GM18873 (cell line): ENCODE data around the gene PRSS22.
A peak's percentile ranks its signal among the peaks of the same experiment; 100 is the strongest.
"Not testable (repeated sequence)": the region's sequence is repeated elsewhere in the genome, so short reads cannot be mapped to it uniquely, and the experiment has no call there.

Source experiments
- ATAC-seq: cut with Tn5 transposase; IDR thresholded peaks from one replicate; pipeline ENCODE4 v1.9.1; 2021; ENCODE audit warnings: mild to moderate bottlenecking, moderate library complexity, moderate number of reproducible peaks; ENCODE audit not compliant: unreplicated experiment, low FRiP score

Gene PRSS22

GRCh38 chr16:2857451-2858244, at the start of gene PRSS22:
Gene PRSS22, minus strand, starts transcription at chr16:2858170. Its CDS starts 66 bp downstream, at chr16:2858104.
- no peak for ATAC-seq

- not testable (repeated sequence) for ATAC-seq
These were observed 49.2 kb upstream of the PRSS22 start for GRCh38 chr16:2907084-2907753.

DNA sequence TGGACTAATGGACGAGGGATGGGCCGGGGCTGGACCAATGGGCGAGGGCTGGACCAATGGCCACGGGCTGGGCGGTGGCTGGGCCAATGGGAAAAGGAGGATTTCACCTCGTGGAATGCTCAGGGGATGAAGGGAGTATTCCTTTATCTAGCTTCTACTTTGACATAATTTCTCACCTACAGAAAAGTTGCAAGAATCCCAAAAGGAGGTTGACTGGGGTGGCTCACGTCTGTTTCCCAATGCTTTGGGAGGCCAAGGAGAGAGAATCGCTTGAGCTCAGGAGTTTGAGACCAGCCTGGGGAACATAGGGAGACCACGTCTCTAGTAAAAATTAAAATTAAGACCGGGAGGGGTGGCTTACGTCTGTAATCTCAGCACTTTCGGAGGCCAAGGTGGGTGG, 48.0 kb upstream of the PRSS22 start:
- ATAC-seq: no peak

DNA sequence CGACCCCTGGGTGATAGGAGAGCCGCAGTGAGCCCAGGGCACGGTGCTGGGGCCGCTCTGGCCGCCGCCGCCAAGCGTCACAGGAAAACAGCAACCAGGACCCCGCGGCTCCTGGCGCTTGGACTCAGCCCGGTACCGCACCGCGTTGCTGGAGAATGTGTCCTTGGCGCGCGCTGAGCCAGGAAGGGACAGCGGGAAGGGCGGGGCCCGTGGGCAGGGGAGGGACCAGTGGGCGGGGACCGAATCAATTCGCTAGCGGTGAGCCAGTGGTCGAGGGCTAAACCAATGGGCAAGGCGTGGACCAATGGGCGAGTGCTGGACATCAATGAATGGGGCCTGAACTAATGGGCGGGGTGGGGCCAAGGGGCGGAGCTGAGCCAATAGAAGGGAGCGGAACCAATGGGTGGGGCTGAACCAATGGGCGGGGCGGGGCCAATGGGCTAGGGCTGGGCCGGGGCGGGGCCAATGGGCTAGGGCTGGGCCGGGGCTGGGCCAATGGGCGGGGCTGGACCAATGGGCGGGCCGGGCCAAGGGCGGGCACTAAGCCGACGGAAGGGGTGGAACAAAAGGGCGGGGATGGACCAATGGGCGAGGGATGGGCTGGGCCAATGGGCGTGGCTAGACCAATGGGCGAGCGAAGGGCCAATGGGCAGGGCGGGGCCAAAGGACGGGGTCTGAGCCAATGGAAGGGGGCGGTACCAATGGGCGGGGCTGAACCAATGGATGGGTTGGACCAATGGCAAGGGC, 47.4 kb upstream of the PRSS22 start:
- ATAC-seq: peak; percentile 52

GRCh38 chr16:2904922-2905240, 46.9 kb upstream of the PRSS22 start:
- peak; percentile 21 for ATAC-seq

DNA sequence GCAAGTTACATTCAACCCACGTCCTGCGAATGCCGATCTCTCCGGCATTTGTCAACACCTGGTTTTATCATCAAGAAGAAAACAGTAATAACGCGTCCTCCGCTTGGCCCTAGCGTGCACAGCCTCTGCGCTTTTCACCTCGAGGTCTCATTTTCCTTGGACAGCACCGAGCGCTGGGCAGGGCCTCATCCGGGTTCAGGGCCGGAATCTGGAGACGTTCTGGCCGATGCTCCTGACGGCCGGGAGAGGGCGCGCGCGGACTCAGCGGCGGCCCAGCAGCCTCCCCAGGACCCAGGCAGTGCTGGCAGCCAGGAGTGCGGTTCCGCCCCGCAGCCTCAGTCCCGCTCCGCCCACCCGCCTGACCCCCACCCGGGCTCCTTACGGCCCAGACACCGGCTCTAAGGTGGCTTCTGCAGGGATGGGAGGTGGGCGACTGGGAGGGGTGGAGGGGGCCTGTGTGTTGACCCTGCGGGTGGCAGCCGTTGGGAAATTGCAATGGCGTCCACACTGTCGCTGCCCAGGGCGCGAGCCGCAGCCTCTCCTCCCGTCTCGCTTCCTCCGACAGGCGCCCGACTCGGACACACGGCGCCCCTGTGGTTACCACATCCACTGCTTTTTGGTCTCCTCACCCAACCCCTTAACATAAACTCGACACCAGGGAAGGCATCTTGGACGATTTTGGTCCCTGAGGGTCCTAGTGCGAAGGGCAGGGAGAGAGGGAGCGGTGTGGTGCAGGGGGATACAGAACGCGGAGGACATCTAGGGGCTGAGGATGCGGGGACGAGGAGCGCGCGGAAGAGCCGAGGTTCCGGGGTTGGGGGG, 46.3 kb upstream of the PRSS22 start:
- peak; percentile 41 for ATAC-seq

GRCh38 chr16:2902337-2903130, 44.6 kb upstream of the PRSS22 start:
- ATAC-seq: no peak

DNA sequence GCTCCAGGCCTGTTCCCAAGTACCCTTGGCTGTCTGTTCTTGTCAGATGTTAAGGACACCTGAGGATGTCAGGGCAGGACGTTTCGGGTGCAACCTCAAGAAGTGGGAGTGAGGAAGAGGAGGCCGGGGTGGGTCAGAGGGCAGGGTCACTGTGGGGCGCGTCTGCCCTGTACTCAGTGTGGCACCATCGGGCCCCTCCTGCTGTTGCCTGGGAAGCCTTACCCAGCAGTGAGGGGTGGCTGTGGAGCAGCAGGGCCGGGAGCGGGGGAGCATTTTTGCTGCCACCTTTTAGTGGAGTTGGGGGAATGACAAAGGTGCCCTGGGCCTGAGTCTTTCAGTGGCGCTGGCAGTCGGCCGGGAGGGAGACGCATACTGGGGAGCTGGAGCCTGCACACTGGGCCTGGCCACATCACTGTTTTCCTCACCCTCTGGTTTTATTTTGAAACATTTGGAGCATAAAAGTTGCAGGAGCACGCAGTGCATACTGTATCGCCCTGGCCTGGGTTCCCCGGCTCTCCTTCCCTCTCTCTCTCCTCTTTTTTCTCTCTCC, 42.6 kb upstream of the PRSS22 start:
- no peak for ATAC-seq

DNA sequence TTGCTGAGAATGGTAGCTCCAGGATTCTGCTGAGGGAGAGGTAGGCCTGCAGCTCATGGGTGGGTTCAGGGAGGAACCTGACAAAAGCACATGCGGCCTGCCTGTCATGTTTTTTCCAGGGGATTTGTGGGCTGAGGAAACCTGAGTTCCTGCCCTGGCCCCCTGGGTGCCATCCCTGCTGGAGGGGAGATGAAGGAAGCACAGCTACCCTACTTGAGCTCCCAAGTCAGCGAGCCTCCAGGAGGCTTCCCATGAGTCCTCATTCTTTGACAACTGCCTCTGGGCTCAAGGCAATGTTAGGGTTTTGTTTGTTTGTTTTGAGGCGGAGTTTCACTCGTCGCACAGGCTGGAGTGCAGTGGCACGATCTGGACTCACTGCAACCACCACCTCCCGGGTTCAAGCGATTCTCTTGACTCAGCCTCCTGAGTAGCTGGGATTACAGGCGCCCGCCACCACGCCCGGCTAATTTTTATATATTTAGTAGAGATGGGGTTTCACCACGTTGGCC, 41.6 kb upstream of the PRSS22 start:
- no peak for ATAC-seq

- no peak for ATAC-seq
These were observed 41.0 kb upstream of the PRSS22 start for GRCh38 chr16:2898831-2899563.

- ATAC-seq: no peak
These were observed 39.1 kb upstream of the PRSS22 start for GRCh38 chr16:2897110-2897509.

DNA sequence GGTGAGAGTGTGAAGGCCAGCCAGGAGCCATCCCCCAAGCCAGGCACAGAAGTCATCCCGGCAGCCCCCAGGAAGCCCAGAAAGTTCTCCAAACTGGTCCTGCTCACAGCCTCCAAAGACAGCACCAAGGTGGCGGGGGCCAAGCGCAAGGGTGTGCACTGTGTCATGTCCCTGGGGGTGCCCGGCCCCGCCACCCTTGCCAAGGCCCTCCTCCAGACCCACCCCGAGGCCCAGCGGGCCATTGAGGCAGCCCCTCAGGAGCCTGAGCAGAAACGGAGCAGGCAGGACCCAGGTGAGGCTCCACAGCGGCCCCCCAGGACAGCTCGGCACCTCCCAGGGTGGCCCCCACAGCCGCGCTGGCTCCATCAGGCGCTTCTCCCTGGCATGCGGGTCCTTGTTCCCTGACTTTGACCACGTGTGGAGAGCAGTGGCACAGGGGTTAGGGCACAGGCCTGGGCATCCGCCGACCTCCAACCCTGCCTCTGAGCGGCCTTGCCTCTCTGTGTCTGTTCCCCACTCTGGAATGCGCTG, 38.6 kb upstream of the PRSS22 start:
- no peak for ATAC-seq

GRCh38 chr16:2895813-2896212, 37.8 kb upstream of the PRSS22 start:
- no peak for ATAC-seq

DNA sequence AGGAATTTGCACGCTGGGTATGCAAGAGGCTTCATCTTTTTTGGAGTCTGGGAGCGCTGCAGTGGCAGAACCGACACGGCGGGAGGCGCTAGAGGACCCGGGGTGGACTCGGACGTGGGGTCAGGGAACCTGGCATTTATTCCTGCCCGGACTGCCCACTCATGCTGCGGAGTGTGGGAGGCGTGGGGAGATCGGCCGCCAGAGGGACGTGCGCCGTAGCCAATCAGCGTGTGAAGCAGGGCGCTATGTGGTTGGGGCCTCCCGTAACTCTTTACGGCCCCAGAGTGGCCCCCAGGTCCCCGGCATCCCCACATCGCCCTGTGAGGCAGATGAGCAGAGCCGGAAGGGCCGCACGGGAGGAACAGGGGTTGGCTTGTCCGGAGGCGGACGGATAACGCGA, 36.3 kb upstream of the PRSS22 start:
- no peak for ATAC-seq

DNA sequence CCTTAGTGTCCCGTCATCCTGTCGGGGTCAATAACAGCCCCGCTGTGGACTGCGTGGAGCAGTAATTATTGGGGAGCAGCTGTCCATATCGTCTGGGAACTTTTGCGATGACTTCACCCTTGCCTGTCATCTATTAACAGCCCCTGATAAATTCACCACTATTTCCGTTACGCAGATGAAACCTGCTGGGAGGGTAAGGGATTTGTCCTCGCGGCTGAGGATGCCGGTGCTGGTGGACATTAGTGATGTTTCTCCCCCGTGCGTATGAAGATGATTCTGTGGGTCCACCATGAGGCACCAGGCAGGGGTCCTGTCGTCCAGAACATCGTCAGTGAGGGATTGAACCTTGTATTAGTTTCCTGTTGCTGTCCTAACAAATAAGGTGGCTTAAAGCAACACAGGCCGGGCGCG, 26.1 kb upstream of the PRSS22 start:
- no peak for ATAC-seq

DNA sequence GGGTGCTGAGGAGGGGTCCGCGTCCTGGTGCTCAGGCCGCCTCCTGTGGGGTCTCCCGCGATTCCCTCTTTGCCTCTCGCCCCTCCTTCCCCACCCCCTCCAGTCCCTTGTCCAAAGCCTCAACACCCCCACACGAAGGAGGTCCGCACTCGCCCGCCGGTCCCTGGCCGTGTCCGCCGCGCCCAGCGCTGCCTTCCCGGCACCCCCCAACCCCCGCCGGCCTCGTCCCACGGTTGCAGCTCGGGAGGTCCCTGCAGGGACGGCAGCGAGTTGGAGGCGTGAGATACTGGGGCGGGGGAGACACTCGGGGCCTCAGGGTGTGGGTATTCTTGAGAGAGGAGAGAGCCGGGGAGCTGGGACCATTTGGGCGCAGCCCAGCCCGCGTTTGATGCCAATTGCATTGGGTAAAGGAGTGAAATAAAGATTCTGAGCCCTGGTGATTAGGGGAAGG, 25.5 kb upstream of the PRSS22 start:
- no peak for ATAC-seq

- peak; percentile 82 for ATAC-seq
These were observed 24.9 kb upstream of the PRSS22 start, which contains the start of gene FLYWCH2 for GRCh38 chr16:2882650-2883457. Gene FLYWCH2, plus strand, starts transcription at chr16:2883215. Its CDS starts 13,235 bp downstream, at chr16:2896450.
